GM23338 (cell line): ENCODE measurements around the gene ADH1C. TPM values are rescaled to one million over a fixed set of nuclear protein-coding genes. Genes with fewer than 3 reads are reported as not detected.

Experiments
- ATAC-seq: fragments of 200-7000 bp; cut with Tn5 transposase; 3 replicates; pipeline ENCODE4 v1.9.1; 2020
- DNase-seq: peaks from one replicate; pipeline ENCODE4 v3.0.0-alpha.2; 2015; ENCODE audit warnings: low spot score
- H2AFZ ChIP-seq: fragments of 200-600 bp; sonication (generic); 2 replicates; pipeline ENCODE4 v1.8.0; 2016; ENCODE audit warnings: antibody characterized with exemption, mild to moderate bottlenecking, moderate library complexity
- H3F3A ChIP-seq: fragments of 200-600 bp; sonication (generic); replicated peaks from 2 replicates; pipeline ENCODE4 v1.8.0; 2017; ENCODE audit warnings: antibody characterized with exemption, mixed run types, low read depth
- H3K27ac ChIP-seq: fragments of 200-600 bp; sonication (generic); 2 replicates; pipeline ENCODE4 v1.6.1; 2016; ENCODE audit warnings: low read depth
- H3K27me3 ChIP-seq: fragments of 200-600 bp; sonication (generic); 2 replicates; pipeline ENCODE4 v1.8.0; 2016; ENCODE audit warnings: mild to moderate bottlenecking, mixed run types, moderate library complexity; ENCODE audit not compliant: insufficient read depth
- H3K36me3 ChIP-seq: fragments of 200-600 bp; sonication (generic); 2 replicates; pipeline ENCODE4 v1.8.0; 2016; ENCODE audit warnings: mild to moderate bottlenecking; ENCODE audit not compliant: insufficient read depth
- H3K4me1 ChIP-seq: fragments of 200-600 bp; sonication (generic); 2 replicates; pipeline ENCODE4 v1.8.0; 2016; ENCODE audit warnings: mild to moderate bottlenecking, moderate library complexity; ENCODE audit not compliant: insufficient read depth
- H3K4me2 ChIP-seq: fragments of 200-600 bp; sonication (generic); 2 replicates; pipeline ENCODE4 v1.7.1; 2017; ENCODE audit warnings: mixed run types
- H3K4me3 ChIP-seq: fragments of 200-600 bp; sonication (generic); 2 replicates; pipeline ENCODE4 v1.6.1; 2016; ENCODE audit warnings: mixed run types
- H3K79me2 ChIP-seq: fragments of 200-600 bp; sonication (generic); replicated peaks from 2 replicates; pipeline ENCODE4 v1.8.0; 2017; ENCODE audit warnings: mild to moderate bottlenecking; ENCODE audit not compliant: insufficient read depth
- H3K9me2 ChIP-seq: fragments of 200-600 bp; sonication (generic); 2 replicates; pipeline ENCODE4 v1.8.0; 2017; ENCODE audit not compliant: insufficient read depth
- H4K20me1 ChIP-seq: fragments of 200-600 bp; sonication (generic); replicated peaks from 2 replicates; pipeline ENCODE4 v1.8.0; 2017; ENCODE audit warnings: mild to moderate bottlenecking; ENCODE audit not compliant: insufficient read depth
- H3K27ac Mint-ChIP-seq: 2 replicates; pipeline ENCODE4 v1.8.0; 2020; ENCODE audit warnings: inconsistent platforms, mild to moderate bottlenecking, moderate library complexity, mixed read lengths
- H3K27me3 Mint-ChIP-seq: 3 replicates; pipeline ENCODE4 v1.8.0; 2022; ENCODE audit warnings: low read depth, mild to moderate bottlenecking, moderate library complexity, mixed read lengths, inconsistent platforms; ENCODE audit not compliant: insufficient read depth, poor library complexity
- H3K36me3 Mint-ChIP-seq: 3 replicates; pipeline ENCODE4 v1.8.0; 2021; ENCODE audit warnings: low read depth, mild to moderate bottlenecking, inconsistent platforms, moderate library complexity, mixed read lengths
- H3K4me1 Mint-ChIP-seq: 3 replicates; pipeline ENCODE4 v1.8.0; 2020; ENCODE audit warnings: mild to moderate bottlenecking, inconsistent platforms, mixed read lengths
- H3K4me3 Mint-ChIP-seq: 3 replicates; pipeline ENCODE4 v1.8.0; 2021; ENCODE audit warnings: moderate library complexity, mild to moderate bottlenecking, inconsistent platforms, mixed read lengths
- H3K9me3 Mint-ChIP-seq: 3 replicates; pipeline ENCODE4 v1.8.0; 2020; ENCODE audit warnings: moderate library complexity, mild to moderate bottlenecking, inconsistent platforms, mixed read lengths
- CREB1 ChIP-seq: fragments of 250-450 bp; sonication (Bioruptor Pico); IDR thresholded peaks from 2 replicates; pipeline ENCODE4 v1.5.0; 2020; ENCODE audit warnings: low read depth, mild to moderate bottlenecking, moderate library complexity
- CTCF ChIP-seq, 2 experiments: fragments of 200-600 bp in 1 of 2; sonication (generic) in 1 of 2; conservative IDR thresholded peaks; 2 replicates each; pipeline versions ENCODE4 v1.5.1 to v1.6.1; 2016 to 2017; ENCODE audit warnings: antibody characterized with exemption in 2 of 2, low read depth in 2 of 2, mild to moderate bottlenecking in 2 of 2, moderate library complexity in 1 of 2
- ETS1 ChIP-seq: IDR thresholded peaks from 2 replicates; pipeline ENCODE4 v1.6.1; 2016; ENCODE audit warnings: antibody characterized with exemption
- EZH2 ChIP-seq: fragments of 200-600 bp; sonication (generic); IDR thresholded peaks from one replicate; pipeline ENCODE4 v1.8.0; 2017; ENCODE audit warnings: antibody characterized with exemption, mild to moderate bottlenecking, low read depth; ENCODE audit not compliant: unreplicated experiment
- EZH2phosphoT487 ChIP-seq: fragments of 200-600 bp; sonication (generic); IDR thresholded peaks from one replicate; pipeline ENCODE4 v1.8.1; 2018; ENCODE audit warnings: antibody characterized with exemption; ENCODE audit not compliant: unreplicated experiment
- JUNB ChIP-seq: IDR thresholded peaks from one replicate; pipeline ENCODE4 v1.6.1; 2016; ENCODE audit warnings: antibody characterized with exemption; ENCODE audit not compliant: unreplicated experiment
- NANOG ChIP-seq: IDR thresholded peaks from 2 replicates; pipeline ENCODE4 v1.6.1; 2016; ENCODE audit warnings: antibody characterized with exemption, borderline replicate concordance
- POLR2AphosphoS5 ChIP-seq: IDR thresholded peaks from 2 replicates; pipeline ENCODE4 v1.6.1; 2016; ENCODE audit warnings: antibody characterized with exemption, low read depth
- REST ChIP-seq: IDR thresholded peaks from one replicate; pipeline ENCODE4 v1.6.1; 2018; ENCODE audit warnings: antibody characterized with exemption; ENCODE audit not compliant: unreplicated experiment
- STAT1 ChIP-seq: IDR thresholded peaks from one replicate; pipeline ENCODE4 v1.6.1; 2016; ENCODE audit warnings: antibody characterized with exemption; ENCODE audit not compliant: unreplicated experiment
- ZNF114 ChIP-seq: fragments of 250-450 bp; sonication (Bioruptor Pico); IDR thresholded peaks from 2 replicates; pipeline ENCODE4 v1.5.0; 2020; ENCODE audit warnings: mild to moderate bottlenecking, moderate library complexity
- ZNF331 ChIP-seq: fragments of 250-450 bp; sonication (Bioruptor Pico); IDR thresholded peaks from 2 replicates; pipeline ENCODE4 v1.5.0; 2020; ENCODE audit warnings: low read depth, mild to moderate bottlenecking, moderate library complexity
- ZNF462 ChIP-seq: fragments of 250-450 bp; sonication (Bioruptor Pico); IDR thresholded peaks from 2 replicates; pipeline ENCODE4 v1.5.0; 2020; ENCODE audit warnings: mild to moderate bottlenecking, moderate library complexity
- polyA plus RNA-seq: library from polyadenylated mRNA; unstranded; fragments of >200 nt; fragmentation: Nextera tagmentation; extraction: Ambion mirVana; gene quantifications from 2 replicates; pipeline ENCODE4 v1.2.1, GENCODE V29; 2016
- total RNA-seq: library from RNA; depleted of rRNA; stranded (reverse); fragments of >200 nt; shearing (Covaris generic); gene quantifications from 2 replicates; pipeline ENCODE4 v1.2.3, GENCODE V29; 2014

The ADH1C gene
- total and polyA plus RNA-seq, 2 experiments from 2014 or later, result not detected

- H3K79me2 ChIP-seq, result no peaks in the 10 kb centered on the region
- Mint-ChIP-seq H3K27me3 (peaks cover 3% of the 10 kb centered on the region), H3K4me1 (no peaks in the 10 kb centered on the region), H3K9me3 (peaks cover 17% of the 10 kb centered on the region), H3K27ac (no peak overlapping the region), H3K4me3 (no peak overlapping the region), H3K36me3 (0 out of 3 replicates have a peak, but pooled peaks cover 2% of the 10 kb centered on the region)
- no peaks in the 10 kb centered on the region for H3F3A ChIP-seq
- TF ChIP-seq EZH2phosphoT487 (no peak), ETS1 (no peak), REST (no peak), ZNF114 (no peak), EZH2 (no peak), CREB1 (no peak), NANOG (no peak), POLR2AphosphoS5 (no peak), ZNF331 (CRISPR knock-in tag) (no peak), JUNB (no peak), STAT1 (no peak), ZNF462 (CRISPR knock-in tag) (no peak), CTCF (conservative IDR thresholded peaks at IDR 0.05; ENCODE audit: low read depth in 2 of 2) (no peak)
- H4K20me1 ChIP-seq, result no peaks in the 10 kb centered on the region
- ATAC-seq, result no peak
- H3K36me3 ChIP-seq, result no peaks in the 10 kb centered on the region
- H3K27me3 ChIP-seq, result no peaks in the 10 kb centered on the region
- no peak overlapping the region for H3K4me2 ChIP-seq
- H3K9me2 ChIP-seq, result peaks cover 8% of the 10 kb centered on the region; the same call in 1 of the 2 replicates
- no peaks in the 10 kb centered on the region for H3K4me1 ChIP-seq
- H3K4me3 ChIP-seq, result no peak overlapping the region
- no peak overlapping the region for H3K27ac ChIP-seq
- no peak overlapping the region for H2AFZ ChIP-seq
- no peak for DNase-seq
Observed at GRCh38 chr4:99379571-99379970, 27.0 kb upstream of the ADH1C start.
